IMR-90 (cell line): ENCODE data around the gene KRT27. TPM values are rescaled to one million over a fixed set of nuclear protein-coding genes. Genes with fewer than 3 reads are reported as not detected.

Source experiments
- ATAC-seq: fragments of 200-7000 bp; cut with Tn5 transposase; 2 replicates; pipeline ENCODE4 v1.9.1; 2020; ENCODE audit warnings: low read depth, mild to moderate bottlenecking, moderate library complexity
- BruUV-seq: library from RNA; stranded (reverse); fragments of 400-500 nt; replicated peaks from 2 replicates; lab custom pipeline; 2021; lab: Mats Ljungman, UMichigan
- CTCF ChIA-PET: fragments of 300-600 bp; formaldehyde crosslinking; extraction: SDS; loops from one replicate; lab custom pipeline; 2021; ENCODE audit warnings: antibody characterized with exemption; lab: Yijun Ruan, JAX
- POLR2A ChIA-PET: fragments of 300-600 bp; sonication (Branson Sonifier 250); formaldehyde crosslinking; loops from one replicate; lab custom pipeline; 2022; ENCODE audit warnings: antibody characterized with exemption; ENCODE audit not compliant: unreplicated experiment; lab: Charles Lee
- DNase-seq: peaks from one replicate; pipeline ENCODE4 v3.0.0; 2013
- H2AFZ ChIP-seq: replicated peaks from 2 replicates; pipeline ENCODE3; 2013; ENCODE audit warnings: low read length, mild to moderate bottlenecking; ENCODE audit not compliant: poor library complexity
- H2AK5ac ChIP-seq: 2 replicates; pipeline ENCODE4 v1.6.1; 2013; ENCODE audit warnings: low read depth, low read length, inconsistent platforms
- H2AK9ac ChIP-seq: replicated peaks from 2 replicates; pipeline ENCODE3; 2013; ENCODE audit warnings: mild to moderate bottlenecking, low read depth, low read length, moderate library complexity; ENCODE audit not compliant: poor library complexity
- H2BK120ac ChIP-seq: 2 replicates; pipeline ENCODE4 v1.6.1; 2013; ENCODE audit warnings: low read depth, low read length, inconsistent platforms
- H2BK15ac ChIP-seq: 3 replicates; pipeline ENCODE4 v1.6.1; 2013; ENCODE audit warnings: low read depth, low read length, inconsistent platforms
- H2BK20ac ChIP-seq: 2 replicates; pipeline ENCODE4 v1.6.1; 2013; ENCODE audit warnings: low read depth, mild to moderate bottlenecking, inconsistent platforms, low read length, moderate library complexity
- H2BK5ac ChIP-seq: 2 replicates; pipeline ENCODE4 v1.6.1; 2013; ENCODE audit warnings: mild to moderate bottlenecking, low read depth, low read length, inconsistent platforms; ENCODE audit not compliant: poor library complexity, severe bottlenecking
- H3K14ac ChIP-seq: replicated peaks from 2 replicates; pipeline ENCODE4 v1.6.1; 2013; ENCODE audit warnings: low read depth, low read length, inconsistent platforms
- H3K18ac ChIP-seq: 2 replicates; pipeline ENCODE4 v1.6.1; 2013; ENCODE audit warnings: low read depth, low read length, control low read depth
- H3K23ac ChIP-seq: 2 replicates; pipeline ENCODE4 v1.6.1; 2013; ENCODE audit warnings: low read depth, low read length, inconsistent platforms
- H3K27ac ChIP-seq: 2 replicates; pipeline ENCODE4 v1.5.1; 2013; ENCODE audit warnings: mild to moderate bottlenecking, control low read depth, low read length; ENCODE audit not compliant: insufficient read depth
- H3K27me3 ChIP-seq: 2 replicates; pipeline ENCODE4 v1.6.1; 2013; ENCODE audit warnings: low read length; ENCODE audit not compliant: control insufficient read depth, insufficient read depth
- H3K36me3 ChIP-seq: 2 replicates; pipeline ENCODE4 v1.6.1; 2013; ENCODE audit warnings: low read length, mixed read lengths; ENCODE audit not compliant: control insufficient read depth, insufficient read depth
- H3K4ac ChIP-seq: 2 replicates; pipeline ENCODE4 v1.6.1; 2013; ENCODE audit warnings: low read depth, low read length, inconsistent platforms
- H3K4me1 ChIP-seq: 2 replicates; pipeline ENCODE4 v1.6.1; 2013; ENCODE audit warnings: low read length, mixed read lengths; ENCODE audit not compliant: control insufficient read depth, insufficient read depth
- H3K4me2 ChIP-seq: 2 replicates; pipeline ENCODE4 v1.6.1; 2013; ENCODE audit warnings: low read depth, mild to moderate bottlenecking, control low read depth, low read length, moderate library complexity
- H3K4me3 ChIP-seq: 2 replicates; pipeline ENCODE4 v1.5.1; 2013; ENCODE audit warnings: low read depth, mild to moderate bottlenecking, control low read depth, low read length, moderate library complexity; ENCODE audit not compliant: insufficient read depth
- H3K56ac ChIP-seq: 2 replicates; pipeline ENCODE4 v1.6.1; 2013; ENCODE audit warnings: low read length, inconsistent platforms; ENCODE audit not compliant: insufficient read depth; ENCODE audit errors: extremely low read depth
- H3K79me1 ChIP-seq, 2 experiments: 2 replicates each; pipeline ENCODE4 v1.6.1; 2013; ENCODE audit warnings: low read length in 2 of 2, inconsistent platforms in 1 of 2, low read depth in 1 of 2
- H3K9ac ChIP-seq: 2 replicates; pipeline ENCODE4 v1.6.1; 2013; ENCODE audit warnings: low read depth, low read length, control low read depth
- H3K9me1 ChIP-seq: 2 replicates; pipeline ENCODE4 v1.6.1; 2013; ENCODE audit warnings: low read length, inconsistent platforms; ENCODE audit not compliant: insufficient read depth
- H3K9me3 ChIP-seq: 2 replicates; pipeline ENCODE4 v1.6.1; 2013; ENCODE audit warnings: low read length; ENCODE audit not compliant: control insufficient read depth, insufficient read depth
- H4K20me1 ChIP-seq: 2 replicates; pipeline ENCODE4 v1.6.1; 2013; ENCODE audit warnings: low read length, inconsistent platforms; ENCODE audit not compliant: insufficient read depth
- H4K5ac ChIP-seq: 2 replicates; pipeline ENCODE4 v1.6.1; 2013; ENCODE audit warnings: mild to moderate bottlenecking, low read depth, low read length, control low read depth
- H4K8ac ChIP-seq, 2 experiments: 2 replicates each; pipeline ENCODE4 v1.6.1; 2013; ENCODE audit warnings: low read depth in 2 of 2, low read length in 2 of 2, control low read depth in 1 of 2, inconsistent platforms in 1 of 2
- H4K91ac ChIP-seq: 2 replicates; pipeline ENCODE4 v1.6.1; 2013; ENCODE audit warnings: low read depth, low read length, inconsistent platforms; ENCODE audit not compliant: insufficient read depth
- BHLHE40 ChIP-seq: fragments of 150-350 bp; IDR thresholded peaks from 2 replicates; pipeline ENCODE4 v1.6.1; 2016; ENCODE audit warnings: mild to moderate bottlenecking, low read depth, low read length
- CEBPB ChIP-seq: IDR thresholded peaks from 2 replicates; pipeline ENCODE4 v1.6.1; 2012; ENCODE audit warnings: low read depth, low read length, improper control_type of control experiment
- CHD1 ChIP-seq: IDR thresholded peaks from 2 replicates; pipeline ENCODE4 v1.6.1; 2012; ENCODE audit warnings: low read depth, low read length, improper control_type of control experiment
- CTCF ChIP-seq: conservative IDR thresholded peaks from 2 replicates; pipeline ENCODE4 v1.5.1; 2012; ENCODE audit warnings: mild to moderate bottlenecking, low read depth, low read length, improper control_type of control experiment
- ELK1 ChIP-seq: fragments of 150-350 bp; IDR thresholded peaks from 2 replicates; pipeline ENCODE4 v1.6.1; 2016; ENCODE audit warnings: low read depth, mild to moderate bottlenecking, low read length, moderate library complexity, borderline replicate concordance
- FOS ChIP-seq: fragments of 150-350 bp; IDR thresholded peaks from 2 replicates; pipeline ENCODE4 v1.6.1; 2016; ENCODE audit warnings: low read depth, low read length
- MAFK ChIP-seq: IDR thresholded peaks from 2 replicates; pipeline ENCODE4 v1.6.1; 2012; ENCODE audit warnings: low read depth, low read length, improper control_type of control experiment
- MAZ ChIP-seq: IDR thresholded peaks from 2 replicates; pipeline ENCODE4 v1.6.1; 2012; ENCODE audit warnings: low read depth, mild to moderate bottlenecking, low read length, improper control_type of control experiment, moderate library complexity, borderline replicate concordance
- MXI1 ChIP-seq: IDR thresholded peaks from 2 replicates; pipeline ENCODE4 v1.6.1; 2012; ENCODE audit warnings: low read depth, mild to moderate bottlenecking, low read length, moderate library complexity, borderline replicate concordance
- NFE2L2 ChIP-seq: fragments of 150-350 bp; IDR thresholded peaks from 2 replicates; pipeline ENCODE4 v1.6.1; 2016; ENCODE audit warnings: low read depth, mild to moderate bottlenecking, low read length
- POLR2A ChIP-seq: IDR thresholded peaks from 2 replicates; pipeline ENCODE4 v1.6.1; 2012; ENCODE audit warnings: mild to moderate bottlenecking, low read depth, low read length
- RAD21 ChIP-seq: IDR thresholded peaks from 2 replicates; pipeline ENCODE4 v1.6.1; 2012; ENCODE audit warnings: low read length, improper control_type of control experiment
- RCOR1 ChIP-seq: IDR thresholded peaks from 2 replicates; pipeline ENCODE4 v1.6.1; 2012; ENCODE audit warnings: mild to moderate bottlenecking, low read length, improper control_type of control experiment; ENCODE audit not compliant: insufficient replicate concordance
- RFX5 ChIP-seq: IDR thresholded peaks from 2 replicates; pipeline ENCODE4 v1.8.0; 2012; ENCODE audit warnings: low read depth, mild to moderate bottlenecking, low read length, moderate library complexity
- SMC3 ChIP-seq: fragments of 150-350 bp; IDR thresholded peaks from 2 replicates; pipeline ENCODE4 v1.6.1; 2016; ENCODE audit warnings: low read depth, mild to moderate bottlenecking, antibody characterized with exemption, low read length, moderate library complexity
- USF2 ChIP-seq: fragments of 150-350 bp; IDR thresholded peaks from 2 replicates; pipeline ENCODE4 v1.6.1; 2017; ENCODE audit warnings: mild to moderate bottlenecking, antibody characterized with exemption, low read length, low read depth
- WGBS, 2 experiments: methylation state at CpG; one replicate each; pipeline versions ENCODE4 v1.1.5 to v1.1.7; 2013; ENCODE audit warnings: missing lambda C conversion rate in 2 of 2; ENCODE audit not compliant: insufficient read length in 1 of 2; ENCODE audit errors: extremely low coverage in 2 of 2; 5-methylcytosine and 5-hydroxymethylcytosine counted together
- dilution Hi-C: fragments of 300-500 bp; cut with HindIII; formaldehyde crosslinking; loops from one replicate; pipeline ENCODE4 v1.14.3; 2018; ENCODE audit warnings: low sequenced_read_pairs; ENCODE audit not compliant: unreplicated experiment
- in situ Hi-C: fragments of 300-500 bp; cut with MboI; formaldehyde crosslinking; loops from 3 replicates; pipeline ENCODE4 v1.14.3; 2019; ENCODE audit warnings: low sequenced_read_pairs, inconsistent platforms, mixed read lengths
- intact Hi-C: fragments of 100-400 bp; cut with micrococcal nuclease; formaldehyde crosslinking; loops from 2 replicates; pipeline ENCODE4 v1.10.0; 2022
- polyA plus RNA-seq, 3 experiments: library from polyadenylated mRNA; depleted of rRNA; stranded (reverse); fragments of >200 nt; gene quantifications; 2 replicates each; pipeline ENCODE4 v1.2.3, GENCODE V29; 2012; ENCODE audit warnings: low replicate concordance in 1 of 3
- total RNA-seq: library from RNA; depleted of rRNA; stranded (reverse); fragments of >200 nt; gene quantifications from 2 replicates; pipeline ENCODE4 v1.2.3, GENCODE V29; 2012

Gene KRT27
- total and polyA plus RNA-seq, 2 of the 4 experiments (the other 2 are of a cell fraction) = not detected

- Histone ChIP-seq H3K4me3 (no peak overlapping the region), H3K4me2 (no peak overlapping the region), H3K36me3 (no peaks in the 10 kb centered on the region), H3K14ac (no peak overlapping the region), H3K27me3 (peaks cover 39% of the 10 kb centered on the region), H4K8ac (no peak overlapping the region), H3K56ac (no peak overlapping the region), H2AK5ac (no peak overlapping the region), H4K20me1 (no peaks in the 10 kb centered on the region), H2BK5ac (no peak overlapping the region), H3K9me1 (no peaks in the 10 kb centered on the region), H2BK120ac (no peak overlapping the region), H3K18ac (no peak overlapping the region), H2BK20ac (no peak overlapping the region), H4K91ac (no peak overlapping the region), H3K27ac (no peak overlapping the region), H2AFZ (no peak overlapping the region), H3K23ac (no peak overlapping the region), H3K4me1 (no peaks in the 10 kb centered on the region), H3K9ac (no peak overlapping the region), H3K79me1 (no peaks in the 10 kb centered on the region), H4K5ac (no peak overlapping the region), H3K4ac (no peak overlapping the region), H2AK9ac (no peak overlapping the region), H3K9me3 (no peaks in the 10 kb centered on the region), H2BK15ac (no peak overlapping the region)
- CTCF ChIA-PET = no interaction called here
- dilution Hi-C loops = no loop called here
- BruUV-seq = no TSS peak
- TF ChIP-seq MXI1 (no peak), RAD21 (no peak), POLR2A (no peak), CEBPB (no peak), RCOR1 (no peak), BHLHE40 (no peak), ELK1 (no peak), MAFK (no peak), USF2 (no peak), NFE2L2 (no peak), SMC3 (no peak), FOS (no peak), MAZ (no peak), CHD1 (no peak), RFX5 (no peak), CTCF (no peak)
- no CpG with 5 or more reads among the region's 2 CpGs for WGBS, 2 experiments
- intact Hi-C loops = loop anchor here (10.0 kb wide), 1 partner anchor 430 kb away; the partner anchor contains the start of gene GJD3
- in situ Hi-C loops = loop anchor here (5.0 to 25.0 kb wide), 2 partner anchors 177 to 432 kb away; partner anchors contain the start of gene GJD3
- POLR2A ChIA-PET = no interaction called here
- ATAC-seq = no peak
- no peak for DNase-seq
These were observed 12.1 kb upstream of the KRT27 start for GRCh38 chr17:40794466-40794865.
